ENCODE measurements around the gene DLG4.

- TF ChIP-seq EZH2 (IDR thresholded peaks at IDR 0.05; ENCODE audit: borderline replicate concordance, low read depth, low read length, severe bottlenecking) (no peak), CTCF (IDR thresholded peaks at IDR 0.05; ENCODE audit: borderline replicate concordance, extremely low read depth, low read length, poor library complexity, severe bottlenecking) (no peak)
Measured at GRCh38 chr17:7204336-7204735, 15.3 kb downstream of the DLG4 start.
